OCI-M2 (cell line): ENCODE data around the gene TSPAN11.

ENCODE experiments used
- DNase-seq: peaks from one replicate; lab custom pipeline; 2025; ENCODE audit not compliant: unreplicated experiment; lab: John Stamatoyannopoulos, UW

Gene TSPAN11

DNA sequence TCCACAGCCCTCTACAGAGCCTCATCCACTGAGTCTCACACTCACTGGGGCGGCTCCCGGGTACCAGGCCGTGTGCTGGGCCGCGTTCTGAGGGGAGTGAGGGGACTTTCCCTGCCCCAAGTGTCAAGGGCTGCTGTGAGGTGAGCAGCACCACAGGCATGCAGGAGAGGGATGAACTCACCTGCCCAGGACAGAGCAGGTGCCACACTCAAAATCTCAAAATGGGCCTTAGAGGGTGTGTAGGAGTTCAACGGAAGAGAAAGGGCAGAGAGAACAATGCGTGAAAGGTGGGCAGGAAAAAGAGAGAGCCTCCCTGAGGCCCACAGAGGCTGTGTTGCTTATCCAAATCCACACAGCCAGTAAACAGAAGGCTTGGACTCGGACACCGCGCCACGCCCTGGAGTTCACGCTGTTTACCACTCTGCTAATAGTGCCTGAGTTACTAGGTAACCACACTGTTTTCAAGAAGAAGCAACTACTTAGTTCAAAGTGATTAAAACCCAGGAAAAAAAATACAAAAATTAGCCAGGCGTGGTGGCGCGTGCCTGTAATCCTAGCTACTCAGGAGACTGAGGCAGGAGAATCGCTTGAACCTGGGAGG is 32.7 kb downstream of the TSPAN11 start:
- DNase-seq: no peak

DNA sequence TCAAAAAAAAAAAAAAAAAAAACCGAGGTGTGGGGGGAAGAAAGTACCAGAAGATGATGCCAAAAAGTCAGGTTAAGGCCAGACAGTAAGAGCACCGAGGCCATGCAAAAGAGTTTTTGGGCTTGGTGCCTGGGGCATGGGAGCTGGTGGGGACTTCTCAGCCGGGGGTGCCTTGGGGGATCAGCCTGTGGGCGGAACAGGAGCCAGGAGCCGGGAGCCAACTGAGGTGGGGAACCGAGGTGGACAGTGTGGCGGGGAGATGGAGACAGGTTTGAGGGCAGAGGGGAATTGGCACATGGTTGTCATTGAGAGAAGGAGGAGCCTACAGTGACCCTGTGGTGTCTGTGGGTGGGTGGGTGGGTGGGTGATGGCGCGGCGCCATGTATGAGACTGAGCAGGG is 33.2 kb downstream of the TSPAN11 start:
- no peak for DNase-seq

DNA sequence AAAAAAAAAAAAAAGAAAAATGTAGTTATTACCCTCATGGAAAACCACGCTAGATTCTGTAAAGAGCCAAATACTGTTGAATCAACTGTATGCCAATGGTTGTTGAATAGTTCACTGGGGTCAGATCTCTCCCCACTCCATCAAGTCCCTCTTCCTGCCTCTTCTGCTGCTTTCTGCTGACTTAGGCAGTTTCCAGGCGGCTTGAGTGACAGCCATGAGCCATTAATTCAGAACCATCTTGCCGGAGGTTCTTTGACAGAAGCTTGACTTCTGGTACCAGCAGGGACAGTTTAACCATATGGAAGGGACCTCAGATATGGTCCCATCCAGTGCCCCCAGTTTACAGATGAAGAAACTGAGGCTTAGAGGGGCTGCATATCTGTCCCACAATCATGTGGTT is 34.5 kb downstream of the TSPAN11 start:
- no peak for DNase-seq

DNA sequence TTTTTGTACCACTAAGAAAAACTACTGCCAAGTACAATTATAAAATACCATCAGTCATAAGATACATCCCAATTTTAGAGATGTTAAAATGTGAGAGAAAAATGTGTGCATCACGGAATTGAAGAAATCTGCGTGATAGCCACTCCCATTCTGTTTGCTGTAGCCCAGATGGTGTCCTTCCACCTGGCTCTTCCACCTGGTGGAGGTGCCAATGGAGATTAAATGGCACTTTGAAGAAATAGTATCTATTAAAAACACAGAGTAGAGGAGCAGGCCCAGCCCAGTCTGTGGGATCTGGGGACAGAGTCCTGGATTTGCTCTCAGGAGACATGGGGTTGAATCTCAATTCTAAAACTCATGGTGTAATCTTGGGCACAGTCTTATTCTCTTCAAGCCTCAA is 35.5 kb downstream of the TSPAN11 start:
- DNase-seq: no peak

DNA sequence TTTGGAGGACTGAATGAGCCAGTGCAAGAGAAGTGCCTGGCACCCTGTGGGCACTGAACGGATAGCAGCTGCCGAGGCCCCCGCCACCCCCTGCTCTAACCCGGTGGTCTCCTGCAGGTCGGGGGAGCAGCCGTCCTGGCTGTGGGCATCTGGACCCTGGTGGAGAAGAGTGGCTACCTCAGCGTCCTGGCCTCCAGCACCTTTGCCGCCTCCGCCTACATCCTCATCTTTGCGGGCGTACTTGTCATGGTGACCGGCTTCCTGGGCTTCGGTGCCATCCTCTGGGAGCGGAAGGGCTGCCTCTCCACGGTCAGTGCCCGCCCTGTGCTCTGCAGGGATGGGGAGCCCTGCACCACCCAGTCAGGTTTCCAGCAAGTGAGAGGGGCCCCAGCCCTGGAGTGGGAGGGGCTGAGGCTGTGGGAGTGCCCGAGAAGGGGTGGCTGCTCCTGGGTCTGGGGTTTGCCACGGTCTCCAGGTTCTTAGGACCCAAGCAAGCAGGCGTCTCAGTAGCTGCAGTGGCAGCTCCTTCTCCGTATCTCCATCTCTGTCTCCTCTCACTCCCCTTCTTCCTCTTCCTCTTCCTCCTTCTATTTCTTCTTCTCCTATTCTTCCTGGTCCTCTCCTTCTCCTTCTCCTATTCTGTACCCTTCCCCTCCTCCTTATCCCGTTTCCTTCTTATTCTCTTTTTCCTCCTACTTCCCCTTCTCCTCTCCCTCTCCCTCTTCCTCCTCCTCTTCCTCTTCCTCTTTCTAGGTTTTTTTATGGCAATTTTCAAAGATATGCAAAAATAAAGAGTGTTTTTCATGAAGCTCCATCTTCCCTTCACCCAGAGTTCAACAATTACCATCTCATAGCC is 37.4 kb downstream of the TSPAN11 start:
- DNase-seq: no peak

DNA sequence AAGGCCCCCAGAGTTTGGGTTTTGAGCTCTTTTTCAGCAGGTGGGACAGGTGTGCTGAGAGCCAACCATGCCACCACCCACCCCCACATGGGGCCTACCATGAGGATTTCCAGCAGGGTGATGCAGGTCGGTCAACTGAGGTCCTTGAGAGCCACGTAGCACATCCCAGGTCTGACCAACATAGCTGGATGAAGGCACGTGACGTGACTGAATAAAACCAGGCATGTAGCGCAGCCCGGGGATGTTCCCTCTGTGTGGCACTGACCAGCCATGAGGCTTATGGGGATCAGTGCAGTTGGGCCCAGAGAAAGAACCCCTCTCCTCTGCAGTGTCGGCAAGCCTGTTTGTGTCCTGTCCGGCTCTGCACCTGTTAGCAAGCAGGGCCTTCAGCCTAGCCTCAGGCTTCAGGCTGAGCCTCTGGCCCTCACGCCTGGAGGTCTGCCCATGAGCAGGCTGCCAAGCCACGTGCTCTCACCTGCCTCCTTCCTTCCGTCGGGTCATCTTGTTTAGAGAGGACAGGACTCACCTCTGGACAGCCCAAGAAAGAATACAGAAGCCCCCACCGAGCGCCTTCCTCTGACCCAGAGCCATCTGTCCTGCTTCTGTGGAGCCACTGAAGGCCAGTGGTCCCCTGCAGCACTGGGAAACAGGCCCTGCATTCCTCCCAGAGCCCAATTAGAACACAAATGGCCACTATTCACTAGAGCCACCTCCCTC is 38.5 kb downstream of the TSPAN11 start:
- DNase-seq: no peak

DNA sequence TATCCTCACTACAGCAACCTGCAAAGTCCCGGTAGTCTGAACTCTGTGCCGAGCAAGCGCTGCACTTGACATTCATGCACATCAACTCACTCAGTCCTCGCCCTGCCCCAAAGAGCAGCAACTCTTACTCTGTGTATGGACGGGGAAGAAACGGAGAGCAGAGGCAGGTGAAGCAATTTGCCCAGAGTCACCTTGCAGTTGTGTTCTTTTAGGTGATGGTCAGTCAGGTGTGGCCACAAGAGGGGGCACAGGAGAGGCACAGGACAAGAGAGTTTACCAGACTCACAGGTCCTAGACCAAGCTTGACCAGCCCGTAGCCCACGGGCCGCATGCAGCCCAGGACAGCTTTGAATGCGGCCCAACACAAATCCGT is 39.1 kb downstream of the TSPAN11 start:
- DNase-seq: no peak

DNA sequence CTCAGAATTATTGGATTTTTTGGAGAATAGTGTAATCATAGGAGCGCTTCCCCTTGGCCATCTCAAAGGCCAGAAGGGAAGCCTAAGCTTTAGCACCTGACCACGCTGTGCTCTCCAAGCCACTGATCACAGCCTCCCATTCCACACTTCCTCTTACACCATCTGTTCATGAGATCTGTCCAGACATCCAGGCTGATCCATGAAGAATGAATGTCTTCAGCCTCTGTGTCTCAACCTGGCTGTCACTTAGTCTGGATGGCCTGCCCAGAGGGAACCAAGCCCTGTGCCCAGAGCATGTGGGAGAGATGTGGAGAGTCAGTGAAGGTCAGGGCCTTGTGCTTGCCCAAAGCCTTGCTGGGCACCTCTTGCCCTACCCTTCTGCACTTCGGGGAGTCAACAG is 40.5 kb downstream of the TSPAN11 start:
- DNase-seq: no peak

DNA sequence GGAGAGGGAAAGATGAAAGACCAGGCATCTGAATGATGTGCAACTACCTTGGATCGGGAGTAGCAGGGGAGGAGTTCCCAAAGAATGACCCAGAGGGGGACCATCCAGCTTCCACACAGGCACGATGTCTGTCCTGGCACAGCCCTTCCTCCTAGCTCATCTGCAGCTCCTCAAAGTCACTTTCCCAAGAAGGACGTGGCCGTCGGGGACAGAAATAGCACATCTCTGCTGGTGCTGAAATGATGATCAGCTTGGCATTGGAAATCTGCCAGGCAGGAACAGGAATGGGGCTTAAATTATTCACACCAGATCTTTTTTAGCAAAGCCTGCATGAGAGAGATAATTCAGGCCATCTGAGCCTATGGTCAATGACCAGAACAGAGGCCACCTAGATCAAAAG is 41.7 kb downstream of the TSPAN11 start:
- DNase-seq: no peak

DNA sequence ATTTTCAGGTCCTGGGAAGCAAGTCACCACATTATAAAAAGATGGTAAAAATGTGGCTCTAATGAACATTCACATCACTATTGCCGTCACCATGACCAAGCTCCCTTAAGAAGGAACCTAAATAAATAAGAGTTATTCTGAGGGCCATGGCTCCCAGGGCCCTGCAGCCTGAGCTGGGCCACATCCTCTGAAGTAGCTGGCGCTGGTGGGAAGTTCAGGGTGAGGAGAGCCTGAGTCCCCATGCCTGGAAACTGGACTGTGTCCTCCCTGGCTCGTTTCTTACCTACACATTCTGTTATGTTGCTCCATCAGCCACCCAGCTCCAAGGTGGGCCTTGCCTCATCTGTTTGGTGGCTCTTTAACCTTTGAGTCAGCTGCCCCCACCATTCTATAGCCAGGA is 42.5 kb downstream of the TSPAN11 start:
- no peak for DNase-seq

DNA sequence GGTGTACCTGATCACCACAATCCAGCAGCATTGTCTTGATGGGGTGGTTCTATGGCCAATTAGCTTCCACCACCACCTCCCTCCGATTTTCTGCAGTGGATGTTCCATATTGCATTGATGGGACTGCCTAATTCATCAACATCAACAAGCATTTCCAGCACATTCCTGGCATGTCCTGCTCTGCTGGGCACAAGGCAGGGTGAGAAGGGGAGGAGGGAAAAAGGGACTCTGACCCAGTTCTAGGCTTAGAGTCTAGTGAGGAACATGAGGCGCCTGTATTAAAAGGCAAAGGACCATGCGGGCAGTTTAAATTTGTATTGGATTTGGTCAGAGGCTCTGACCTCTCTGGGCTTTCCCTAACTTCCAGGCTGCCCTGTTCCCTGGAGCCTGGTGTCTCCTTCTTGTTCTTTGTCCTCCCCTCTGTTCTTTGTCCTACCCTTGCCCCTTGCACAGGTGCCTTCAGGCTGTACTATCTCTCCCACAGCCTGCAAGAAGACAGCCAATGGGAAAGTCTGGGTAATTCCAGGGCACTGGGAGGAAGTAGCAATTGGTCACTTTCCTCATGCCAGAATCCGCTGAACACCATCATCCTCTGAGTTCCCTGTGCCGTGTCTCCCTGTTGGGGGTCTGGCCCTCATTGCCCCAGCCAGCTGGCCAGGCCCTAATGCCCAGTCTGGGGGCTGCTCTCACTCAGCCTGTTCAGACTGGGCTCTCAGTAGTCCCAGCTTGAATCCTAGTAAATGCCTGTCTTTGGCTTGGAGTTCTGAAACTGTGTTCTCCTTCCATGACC is 43.3 kb downstream of the TSPAN11 start:
- DNase-seq: no peak

DNA sequence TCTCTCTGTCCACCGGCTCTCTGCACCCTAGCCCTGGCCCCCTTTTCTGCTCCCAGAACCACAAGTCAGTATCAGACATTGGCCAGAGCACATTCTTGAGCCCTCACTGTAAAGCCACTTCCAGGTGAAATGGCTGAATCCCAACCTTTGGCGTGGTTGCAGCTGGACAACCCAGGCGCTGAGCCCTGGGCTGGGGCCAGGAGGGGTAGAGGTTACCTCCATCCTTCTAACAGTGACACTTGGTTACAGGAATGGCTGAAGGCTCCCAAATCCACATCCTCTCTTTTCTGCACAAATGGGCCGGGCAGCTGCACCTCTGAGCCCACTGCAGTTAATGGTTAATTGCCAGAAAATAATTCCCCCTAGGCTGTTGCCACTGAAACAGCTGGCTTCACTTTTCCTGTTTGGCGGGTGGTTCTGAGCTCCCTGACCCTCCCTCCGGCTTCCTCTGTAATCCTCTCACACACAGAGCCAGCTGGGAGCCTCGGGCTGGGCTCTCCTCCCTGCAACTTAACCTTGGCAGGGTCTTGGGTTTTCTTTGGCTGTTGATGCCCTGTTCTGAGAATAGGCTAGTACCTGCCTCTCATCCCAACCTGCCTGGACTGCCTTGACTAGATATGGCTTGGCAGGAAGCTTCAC is 44.1 kb downstream of the TSPAN11 start:
- DNase-seq: no peak

DNA sequence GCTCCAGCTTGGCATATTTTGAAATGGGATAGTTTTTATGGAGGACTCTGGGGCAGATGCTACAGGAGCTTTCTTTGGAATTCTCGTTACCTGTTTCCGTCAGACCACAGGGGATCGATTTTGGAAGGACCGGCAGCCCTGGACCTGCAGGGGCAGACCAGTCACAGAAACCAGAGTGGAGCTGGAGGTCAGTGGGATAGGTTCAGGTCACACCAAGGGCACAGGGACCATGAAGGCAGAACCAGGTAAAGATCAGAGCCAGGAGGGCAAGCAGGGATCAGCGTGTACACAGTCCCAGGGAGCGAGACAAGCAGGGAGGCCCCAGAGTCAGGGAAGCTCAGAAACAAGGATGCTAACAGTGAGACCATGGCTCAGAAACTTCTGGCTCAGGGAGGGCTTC is 45.5 kb downstream of the TSPAN11 start:
- DNase-seq: no peak

DNA sequence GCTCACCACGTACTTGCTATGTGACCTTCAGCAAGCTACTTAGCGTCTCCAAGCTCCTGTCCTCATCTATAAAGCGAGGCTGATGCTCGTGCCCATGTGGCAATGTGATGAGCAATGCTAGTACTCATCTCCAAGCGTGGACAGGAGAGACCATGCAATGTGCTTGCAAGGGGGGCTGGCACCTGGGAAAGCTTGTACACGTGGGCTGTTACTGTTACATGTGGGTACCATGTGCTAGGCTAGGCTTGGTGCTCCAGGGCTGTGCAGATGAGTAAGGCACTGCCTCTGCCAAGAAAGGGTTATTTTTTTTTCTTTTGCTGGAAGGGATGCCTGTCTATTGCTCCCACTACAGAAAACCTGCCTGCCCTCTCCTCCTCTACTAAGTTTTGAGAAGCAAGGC is 46.6 kb downstream of the TSPAN11 start:
- DNase-seq: no peak

DNA sequence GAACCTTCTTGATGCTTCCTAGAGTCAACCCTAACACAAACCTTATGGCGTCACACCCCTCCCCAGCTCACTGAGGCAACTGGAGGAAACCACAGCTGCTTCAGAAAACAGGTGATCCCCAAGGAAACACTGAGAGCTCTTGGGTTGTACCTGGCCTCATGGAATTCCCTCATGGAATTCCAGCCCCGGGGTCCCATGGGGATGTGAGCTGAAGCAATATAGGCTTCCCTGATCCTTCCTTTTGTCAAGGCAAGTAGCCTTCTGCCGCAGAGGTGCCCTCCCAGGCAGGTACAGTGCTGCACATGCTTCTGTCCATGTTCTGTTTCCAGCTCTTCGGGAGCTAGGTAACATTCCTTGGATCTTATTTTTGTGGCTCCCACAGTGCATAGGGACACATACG is 47.3 kb downstream of the TSPAN11 start:
- DNase-seq: no peak

DNA sequence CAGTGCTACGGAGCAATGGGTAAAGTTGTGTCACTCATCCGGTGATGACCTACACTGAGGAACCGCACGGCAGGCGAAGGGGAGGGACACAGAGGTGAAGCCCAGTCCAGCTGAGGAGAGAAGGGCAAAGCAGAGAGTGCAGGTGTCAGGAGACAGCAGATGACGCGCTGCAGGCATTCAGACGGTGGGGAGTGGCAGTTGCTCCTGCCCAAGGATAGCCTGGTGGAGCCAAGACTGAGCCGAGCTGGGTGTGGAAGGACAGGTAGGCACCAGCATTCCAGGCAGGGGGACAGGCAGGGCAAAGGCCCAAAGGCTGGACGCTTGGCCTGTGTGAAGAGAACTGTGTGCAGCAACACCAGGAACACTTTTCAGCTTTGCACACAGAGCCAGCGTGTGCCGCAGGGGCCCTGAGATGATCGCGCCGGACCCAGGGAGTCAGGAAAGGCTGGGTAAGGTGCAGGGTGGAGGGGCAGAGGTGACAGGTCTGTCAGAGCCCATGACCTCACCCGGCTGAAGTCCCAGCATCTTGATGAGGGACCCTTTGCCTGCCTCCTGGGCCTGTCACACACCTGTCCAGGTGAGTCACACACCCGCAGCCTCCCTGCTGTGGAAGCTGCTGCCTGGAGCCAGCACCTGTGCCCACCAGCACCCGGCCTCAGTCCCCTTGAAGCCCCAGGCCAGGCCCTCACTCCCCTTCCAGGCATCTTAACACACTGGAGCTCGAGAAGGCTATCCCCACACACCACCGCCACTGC is 48.4 kb downstream of the TSPAN11 start:
- DNase-seq: no peak

DNA sequence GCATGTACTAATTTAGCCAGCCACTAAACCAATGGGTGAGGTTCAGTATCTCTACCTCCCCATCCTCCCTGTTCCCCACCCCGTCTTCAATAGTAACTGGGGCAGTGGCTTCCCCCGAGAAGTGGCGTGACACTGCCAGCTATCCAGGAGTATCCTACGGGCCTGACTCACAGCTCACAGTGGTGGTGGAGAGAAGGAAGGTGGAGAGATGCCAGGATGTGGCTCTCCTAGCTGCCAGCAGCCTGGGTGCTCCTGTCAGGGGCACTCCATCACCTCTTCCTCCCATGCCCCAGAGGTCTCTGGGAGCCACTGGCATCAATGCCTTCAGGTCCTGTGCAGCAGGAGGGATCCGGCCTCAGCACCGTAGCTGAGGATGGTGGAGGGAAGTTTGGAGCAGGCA is 49.0 kb downstream of the TSPAN11 start:
- DNase-seq: no peak

DNA sequence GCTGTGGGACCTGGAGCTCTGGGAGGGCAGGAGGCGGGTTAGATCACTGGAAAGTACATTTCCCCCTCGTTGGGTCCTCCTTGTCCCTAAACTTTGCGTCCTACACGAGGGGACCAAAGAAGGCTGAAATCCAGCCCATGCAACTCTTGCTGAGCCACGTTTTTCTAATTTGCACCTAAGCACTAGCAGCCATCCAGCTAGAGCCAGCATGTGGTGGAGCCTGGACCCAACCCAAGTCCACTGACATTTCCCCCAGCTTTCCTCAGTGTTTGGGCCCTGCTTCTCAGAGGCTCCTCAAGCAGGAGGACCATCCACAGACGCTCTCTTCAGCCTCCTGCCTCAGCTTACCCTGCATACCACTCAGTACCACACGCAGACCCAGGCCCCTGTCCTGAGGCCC is 49.7 kb downstream of the TSPAN11 start:
- no peak for DNase-seq

DNA sequence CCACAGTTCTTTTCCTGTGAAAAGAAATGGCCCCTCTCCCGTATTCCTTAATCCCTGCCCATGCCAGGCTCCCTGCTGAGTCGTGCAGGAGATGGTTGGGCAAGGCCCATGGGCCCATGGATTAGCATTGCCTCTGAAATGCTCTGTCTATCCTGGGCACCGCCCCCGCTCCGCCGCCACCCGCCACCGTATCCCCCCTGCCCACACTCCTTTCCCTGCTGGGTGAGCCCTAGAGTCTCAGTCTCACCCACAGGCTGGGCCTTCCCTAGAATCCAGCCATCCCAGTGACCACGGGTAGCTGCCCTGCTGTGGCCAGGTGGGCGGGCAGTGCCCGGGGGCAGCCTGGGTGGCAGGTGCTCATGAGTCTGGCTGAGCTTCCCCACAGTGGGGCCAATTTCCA is 50.6 kb downstream of the TSPAN11 start:
- DNase-seq: no peak
